B cell (primary cell): ENCODE measurements around the gene GFI1B. TPM values are rescaled to one million over a fixed set of nuclear protein-coding genes. Genes with fewer than 3 reads are reported as not detected.

ENCODE experiments used
- ATAC-seq: fragments of 200-7000 bp; cut with Tn5 transposase; one replicate; pipeline ENCODE4 v1.10.0; 2021; ENCODE audit warnings: low read depth, mild to moderate bottlenecking, moderate number of reproducible peaks, moderate library complexity
- CTCF ChIA-PET: fragments of 350-600 bp; sonication (Branson Sonifier 250); formaldehyde crosslinking; loops from one replicate; lab custom pipeline; 2021; ENCODE audit warnings: antibody characterized with exemption, inconsistent platforms; lab: Charles Lee
- POLR2A ChIA-PET: fragments of 350-600 bp; sonication (Branson Sonifier 250); formaldehyde crosslinking; loops from one replicate; lab custom pipeline; 2021; ENCODE audit warnings: antibody characterized with exemption; lab: Charles Lee
- DNase-seq: peaks from one replicate; pipeline ENCODE4 v3.0.0; 2013
- H2AFZ ChIP-seq: 2 replicates; pipeline ENCODE4 v1.6.1; 2012; ENCODE audit warnings: mild to moderate bottlenecking, low read depth, low read length; ENCODE audit not compliant: insufficient read depth, poor library complexity, severe bottlenecking
- H3K27ac ChIP-seq, 2 donors: 1 replicate in 1 of 2; 2 replicates in 1 of 2; pipeline ENCODE4 v1.5.1; 2012 to 2013; ENCODE audit warnings: low read length in 2 of 2, mild to moderate bottlenecking in 2 of 2, moderate library complexity in 1 of 2
- H3K27me3 ChIP-seq, 4 experiments: fragments of 200-600 bp in 1 of 4; sonication (generic) in 1 of 4; replicated peaks in 1 of 4; 1 replicate in 2 of 4; 2 replicates in 2 of 4; pipeline versions ENCODE4 v1.6.1 to v1.7.0; 2013 to 2016; ENCODE audit warnings: low read length in 3 of 4, mild to moderate bottlenecking in 2 of 4, mixed read lengths in 1 of 4, moderate library complexity in 1 of 4; ENCODE audit not compliant: insufficient read depth in 4 of 4, control insufficient read depth in 3 of 4; ENCODE audit errors: control extremely low read depth in 1 of 4
- H3K36me3 ChIP-seq, 2 experiments: replicated peaks in 1 of 2; 1 replicate in 1 of 2; 2 replicates in 1 of 2; pipeline versions ENCODE4 v1.6.1 to v1.7.1; 2013; ENCODE audit warnings: low read length in 1 of 2; ENCODE audit not compliant: insufficient read depth in 2 of 2, control insufficient read depth in 1 of 2; ENCODE audit errors: control extremely low read depth in 1 of 2, extremely low read depth in 1 of 2
- H3K4me1 ChIP-seq, 2 donors: fragments of 200-600 bp in 1 of 2; sonication (generic) in 1 of 2; 1 replicate in 1 of 2; 2 replicates in 1 of 2; pipeline versions ENCODE4 v1.5.1 to v1.6.1; 2013 to 2017; ENCODE audit warnings: low read length in 2 of 2; ENCODE audit not compliant: control insufficient read depth in 2 of 2, insufficient read depth in 2 of 2
- H3K4me2 ChIP-seq: replicated peaks from 2 replicates; pipeline ENCODE3; 2012; ENCODE audit warnings: mild to moderate bottlenecking, low read depth, low read length; ENCODE audit not compliant: poor library complexity, severe bottlenecking
- H3K4me3 ChIP-seq, 5 experiments: fragments of 200-600 bp in 1 of 5; sonication (generic) in 1 of 5; 1 replicate in 3 of 5; 2 replicates in 2 of 5; pipeline versions ENCODE4 v1.5.1 to v1.7.0; 2011 to 2016; ENCODE audit warnings: low read length in 4 of 5, mild to moderate bottlenecking in 4 of 5, low read depth in 2 of 5, control low read depth in 1 of 5, moderate library complexity in 1 of 5; ENCODE audit not compliant: insufficient read depth in 1 of 5; ENCODE audit errors: control extremely low read depth in 1 of 5, extremely low read depth in 1 of 5
- H3K79me2 ChIP-seq: fragments of 200-600 bp; sonication (generic); one replicate; pipeline ENCODE4 v1.6.0; 2016; ENCODE audit warnings: low read length; ENCODE audit not compliant: control insufficient read depth, insufficient read depth
- H3K9ac ChIP-seq: fragments of 200-600 bp; sonication (generic); 2 replicates; pipeline ENCODE4 v1.6.1; 2017; ENCODE audit warnings: mild to moderate bottlenecking, low read length, moderate library complexity
- H3K9me3 ChIP-seq, 3 donors: one replicate each; pipeline versions ENCODE4 v1.6.1 to v1.7.1; 2013; ENCODE audit warnings: low read length in 2 of 3; ENCODE audit not compliant: control insufficient read depth in 2 of 3, insufficient read depth in 1 of 3; ENCODE audit errors: control extremely low read depth in 1 of 3
- H4K20me1 ChIP-seq: 2 replicates; pipeline ENCODE4 v1.6.0; 2012; ENCODE audit warnings: mild to moderate bottlenecking, low read length; ENCODE audit not compliant: insufficient read depth, control insufficient read depth, poor library complexity, severe bottlenecking
- H3K27ac Mint-ChIP-seq: one replicate; pipeline ENCODE4 v1.8.0; 2021; ENCODE audit warnings: mixed read lengths
- H3K27me3 Mint-ChIP-seq: one replicate; pipeline ENCODE4 v1.8.0; 2021; ENCODE audit warnings: mixed read lengths
- H3K4me1 Mint-ChIP-seq: one replicate; pipeline ENCODE4 v1.8.0; 2021; ENCODE audit warnings: mixed read lengths
- H3K4me3 Mint-ChIP-seq: one replicate; pipeline ENCODE4 v1.8.0; 2021; ENCODE audit warnings: mixed read lengths
- H3K9me3 Mint-ChIP-seq: one replicate; pipeline ENCODE4 v1.8.0; 2022; ENCODE audit warnings: mixed read lengths; ENCODE audit not compliant: insufficient read depth
- EZH2 ChIP-seq: IDR thresholded peaks from 2 replicates; pipeline ENCODE4 v1.6.1; 2012; ENCODE audit warnings: borderline replicate concordance, low read depth, mild to moderate bottlenecking, moderate library complexity, low read length; ENCODE audit not compliant: insufficient read depth, poor library complexity, severe bottlenecking
- WGBS: methylation state at CpG from one replicate; pipeline ENCODE4 v1.1.5; 2013; ENCODE audit warnings: missing lambda C conversion rate; ENCODE audit not compliant: insufficient coverage; 5-methylcytosine and 5-hydroxymethylcytosine counted together
- intact Hi-C: fragments of 100-400 bp; cut with micrococcal nuclease; formaldehyde crosslinking; loops from one replicate; pipeline ENCODE4 v1.10.0; 2022
- polyA plus RNA-seq: library from polyadenylated mRNA; depleted of rRNA; stranded (reverse); fragments of >200 nt; gene quantifications from 2 replicates; pipeline ENCODE4 v1.2.3, GENCODE V29; 2012
- total RNA-seq, 2 donors: library from RNA; stranded (reverse); fragments of 120-200 nt in 1 of 2; gene quantifications; 1 replicate in 1 of 2; 2 replicates in 1 of 2; pipeline versions ENCODE4 v1.2.3 to v1.2.4, GENCODE V29; 2013 to 2022
- TF ChIP-seq, protein P1 (sequence below): fragments of 200-600 bp; IDR thresholded peaks from one replicate; pipeline ENCODE4 v1.8.0; 2022; ENCODE audit warnings: antibody characterized with exemption, mild to moderate bottlenecking

GFI1B gene
- total and polyA plus RNA-seq, 2 donors (not counting 1 experiment from before 2014, with no cell fraction given) = 0.09 TPM; not detected in 1

DNA sequence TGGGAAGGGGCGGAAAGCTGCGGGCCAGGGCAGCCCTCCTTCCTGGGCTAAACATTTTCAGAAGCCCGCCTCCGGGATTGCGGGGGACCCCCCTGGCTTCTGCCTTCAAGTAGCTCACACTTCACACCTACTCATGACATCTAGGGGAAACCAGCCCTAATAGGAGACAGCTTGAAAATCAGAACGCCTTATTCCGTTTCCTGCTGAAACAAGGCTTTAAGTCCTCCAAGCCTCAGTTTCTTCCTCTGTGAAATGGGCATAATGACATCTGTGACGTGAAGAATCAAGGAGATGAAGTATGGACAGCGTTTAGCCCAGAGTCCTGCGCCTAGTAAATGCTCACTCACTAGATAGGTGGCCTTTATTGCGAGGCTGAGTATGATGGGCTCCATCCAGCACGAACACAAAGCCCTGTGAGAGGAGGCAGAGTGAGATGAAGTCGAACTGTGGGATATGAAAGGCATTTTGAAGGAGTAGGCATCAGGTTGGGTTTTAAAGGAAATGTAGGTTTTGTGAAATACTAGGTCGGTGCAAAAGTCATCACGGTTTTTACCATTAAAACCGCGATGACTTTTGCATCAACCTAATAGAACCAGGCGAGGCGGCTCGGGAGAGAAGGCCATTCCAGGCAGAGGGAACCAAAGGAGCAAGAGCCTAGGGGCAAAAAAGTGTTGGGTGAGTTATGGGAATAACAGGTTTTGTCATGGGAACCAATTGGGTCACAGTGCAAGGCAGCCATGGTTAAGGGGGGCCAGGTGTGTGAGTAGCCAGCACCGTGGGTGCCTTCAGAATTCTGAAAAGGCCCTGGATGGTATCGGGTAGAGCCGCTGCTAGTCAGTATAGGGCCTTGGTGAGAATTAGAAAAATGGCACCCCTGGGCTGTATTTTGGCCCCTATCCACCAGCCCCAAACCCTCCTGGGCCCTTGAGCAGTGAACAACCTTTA, 33.0 kb upstream of the GFI1B start:
- TF ChIP-seq EZH2 = no peak
- TF ChIP-seq, protein P1, sequence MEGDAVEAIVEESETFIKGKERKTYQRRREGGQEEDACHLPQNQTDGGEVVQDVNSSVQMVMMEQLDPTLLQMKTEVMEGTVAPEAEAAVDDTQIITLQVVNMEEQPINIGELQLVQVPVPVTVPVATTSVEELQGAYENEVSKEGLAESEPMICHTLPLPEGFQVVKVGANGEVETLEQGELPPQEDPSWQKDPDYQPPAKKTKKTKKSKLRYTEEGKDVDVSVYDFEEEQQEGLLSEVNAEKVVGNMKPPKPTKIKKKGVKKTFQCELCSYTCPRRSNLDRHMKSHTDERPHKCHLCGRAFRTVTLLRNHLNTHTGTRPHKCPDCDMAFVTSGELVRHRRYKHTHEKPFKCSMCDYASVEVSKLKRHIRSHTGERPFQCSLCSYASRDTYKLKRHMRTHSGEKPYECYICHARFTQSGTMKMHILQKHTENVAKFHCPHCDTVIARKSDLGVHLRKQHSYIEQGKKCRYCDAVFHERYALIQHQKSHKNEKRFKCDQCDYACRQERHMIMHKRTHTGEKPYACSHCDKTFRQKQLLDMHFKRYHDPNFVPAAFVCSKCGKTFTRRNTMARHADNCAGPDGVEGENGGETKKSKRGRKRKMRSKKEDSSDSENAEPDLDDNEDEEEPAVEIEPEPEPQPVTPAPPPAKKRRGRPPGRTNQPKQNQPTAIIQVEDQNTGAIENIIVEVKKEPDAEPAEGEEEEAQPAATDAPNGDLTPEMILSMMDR = no peak
- WGBS = 68% methylated on average over 18 of the region's 23 CpGs

DNA sequence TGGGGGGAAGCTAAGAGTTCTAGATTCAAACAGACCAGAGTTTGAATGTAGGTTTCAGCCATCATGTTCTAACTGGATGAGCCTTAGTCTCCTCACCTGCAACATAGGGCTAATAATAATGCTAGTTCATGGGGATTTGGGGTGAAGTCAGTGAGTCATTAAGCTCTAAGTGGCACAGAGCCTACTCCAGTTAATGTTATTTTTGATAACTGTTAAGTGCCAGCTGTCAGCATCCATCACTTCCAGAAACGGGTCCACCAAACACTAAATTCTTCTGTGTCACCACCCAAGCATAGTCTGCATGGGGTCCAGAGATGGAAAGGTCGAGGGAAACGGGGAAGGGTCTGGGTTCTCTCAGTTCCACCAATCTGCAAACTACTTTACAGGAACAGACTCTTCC, 32.3 kb upstream of the GFI1B start:
- H3K27ac Mint-ChIP-seq = peak overlapping the region; percentile 100
- H3K4me2 ChIP-seq = no peak overlapping the region
- DNase-seq (no peak), ATAC-seq (no peak)
- H2AFZ ChIP-seq = peak overlapping the region; percentile 7
- no peaks in the 10 kb centered on the region for H3K9me3 Mint-ChIP-seq
- ChIA-PET CTCF (interaction anchor here (1.0 kb wide), 1 partner anchor 12 kb away, joined by 3 read pairs; no protein-coding TSS in a partner anchor), POLR2A (no interaction called here)
- H3K27ac ChIP-seq = no peak overlapping the region
- no peaks in the 10 kb centered on the region for H3K9me3 ChIP-seq
- H3K4me1 ChIP-seq = peaks cover 18 to 23% of the 10 kb centered on the region in 2 donors
- H3K27me3 Mint-ChIP-seq = no peaks in the 10 kb centered on the region
- H3K4me1 Mint-ChIP-seq = peaks cover 23% of the 10 kb centered on the region
- no peaks in the 10 kb centered on the region for H3K27me3 ChIP-seq
- H3K4me3 Mint-ChIP-seq = peak overlapping the region; percentile 98
- H3K79me2 ChIP-seq = peaks cover 30% of the 10 kb centered on the region
- no peak overlapping the region for H3K4me3 ChIP-seq
- H3K9ac ChIP-seq = no peak overlapping the region
- intact Hi-C loops = no loop called here
- no CpG with 5 or more reads among the region's 3 CpGs for WGBS
- no peaks in the 10 kb centered on the region for H4K20me1 ChIP-seq
- H3K36me3 ChIP-seq = no peaks in the 10 kb centered on the region
- TF ChIP-seq, protein P1 = no peak
- no peak for TF ChIP-seq EZH2

More for the DNA sequence above, 33.0 kb upstream of the GFI1B start:
- Histone ChIP-seq H3K9ac (peak overlapping the region; percentile 78), H3K9me3 (no peaks in the 10 kb centered on the region), H3K79me2 (peaks cover 38% of the 10 kb centered on the region), H2AFZ (peak overlapping the region; percentile 77), H3K27ac (peak overlapping the region; percentile 99 to 100), H3K4me3 (peak overlapping the region; percentile 13 to 100 (median 69)), H3K4me2 (peak overlapping the region; percentile 97), H3K27me3 (no peaks in the 10 kb centered on the region), H3K36me3 (no peaks in the 10 kb centered on the region), H4K20me1 (peaks cover 7% of the 10 kb centered on the region), H3K4me1 (peaks cover 18 to 23% of the 10 kb centered on the region in 2 donors)
- Mint-ChIP-seq H3K27ac (peak overlapping the region; percentile 100), H3K4me1 (peaks cover 23% of the 10 kb centered on the region), H3K27me3 (no peaks in the 10 kb centered on the region), H3K9me3 (no peaks in the 10 kb centered on the region), H3K4me3 (peak overlapping the region; percentile 98)
- intact Hi-C loops = loop anchor here (2.0 kb wide), 1 partner anchor 67 kb away; the partner anchor contains the start of genes AK8 and SPACA9
- ATAC-seq (no peak), DNase-seq (no peak)
- CTCF ChIA-PET = interaction anchor here (1.0 to 1.5 kb wide), 5 partner anchors 12 to 202 kb away, joined by 3 to 6 read pairs (median 3); no protein-coding TSS in a partner anchor
- POLR2A ChIA-PET = interaction anchor here (0.7 to 1.8 kb wide), 7 partner anchors 11 to 276 kb away, joined by 3 to 11 read pairs (median 3); partner anchors contain the start of genes DDX31, GTF3C4 and GTF3C5
